ENCODE data around the gene GATM.

DNA sequence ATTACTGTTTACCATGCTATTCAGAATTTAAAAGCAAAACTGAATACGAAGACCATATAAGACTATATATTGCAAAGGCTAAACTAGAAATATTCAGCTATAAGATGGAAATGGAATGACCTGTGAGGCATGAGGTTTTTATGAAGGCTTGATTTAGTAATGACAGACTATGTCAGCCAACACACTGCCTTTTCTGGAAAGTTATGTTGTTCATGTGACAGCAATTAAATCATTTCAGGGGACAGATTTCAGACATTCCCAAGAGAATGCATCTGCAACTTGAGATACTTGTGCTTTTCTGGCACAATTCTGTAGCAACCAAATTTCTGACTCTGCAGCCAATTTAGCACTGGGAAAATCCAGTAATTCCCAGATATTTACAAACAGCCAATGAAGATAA lies 8.6 kb upstream of the GATM start:
- TF ChIP-seq EZH2 (IDR thresholded peaks at IDR 0.05; ENCODE audit: low read length, missing control alignments), result no peak
- TF ChIP-seq, protein P1, sequence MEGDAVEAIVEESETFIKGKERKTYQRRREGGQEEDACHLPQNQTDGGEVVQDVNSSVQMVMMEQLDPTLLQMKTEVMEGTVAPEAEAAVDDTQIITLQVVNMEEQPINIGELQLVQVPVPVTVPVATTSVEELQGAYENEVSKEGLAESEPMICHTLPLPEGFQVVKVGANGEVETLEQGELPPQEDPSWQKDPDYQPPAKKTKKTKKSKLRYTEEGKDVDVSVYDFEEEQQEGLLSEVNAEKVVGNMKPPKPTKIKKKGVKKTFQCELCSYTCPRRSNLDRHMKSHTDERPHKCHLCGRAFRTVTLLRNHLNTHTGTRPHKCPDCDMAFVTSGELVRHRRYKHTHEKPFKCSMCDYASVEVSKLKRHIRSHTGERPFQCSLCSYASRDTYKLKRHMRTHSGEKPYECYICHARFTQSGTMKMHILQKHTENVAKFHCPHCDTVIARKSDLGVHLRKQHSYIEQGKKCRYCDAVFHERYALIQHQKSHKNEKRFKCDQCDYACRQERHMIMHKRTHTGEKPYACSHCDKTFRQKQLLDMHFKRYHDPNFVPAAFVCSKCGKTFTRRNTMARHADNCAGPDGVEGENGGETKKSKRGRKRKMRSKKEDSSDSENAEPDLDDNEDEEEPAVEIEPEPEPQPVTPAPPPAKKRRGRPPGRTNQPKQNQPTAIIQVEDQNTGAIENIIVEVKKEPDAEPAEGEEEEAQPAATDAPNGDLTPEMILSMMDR (conservative IDR thresholded peaks at IDR 0.05 in 1 of 2, IDR thresholded peaks at IDR 0.05 in 1 of 2; ENCODE audit: low read depth in 1 of 2, low read length in 2 of 2), result no peak
